OCI-LY7 (cell line): Measurements from ENCODE around the gene POGZ. TPM values are rescaled to one million over a fixed set of nuclear protein-coding genes. Genes with fewer than 3 reads are reported as not detected.

Source experiments
- BruUV-seq: library from RNA; stranded (reverse); fragments of 400-500 nt; replicated peaks from 2 replicates; lab custom pipeline; 2021; lab: Mats Ljungman, UMichigan
- CTCF ChIA-PET: fragments of 300-600 bp; sonication (Branson Sonifier 250); formaldehyde crosslinking; loops from one replicate; lab custom pipeline; 2022; ENCODE audit warnings: antibody characterized with exemption; ENCODE audit not compliant: unreplicated experiment; lab: Charles Lee
- POLR2A ChIA-PET: fragments of 300-600 bp; sonication (Branson Sonifier 250); formaldehyde crosslinking; loops from one replicate; lab custom pipeline; 2022; ENCODE audit warnings: antibody characterized with exemption; lab: Charles Lee
- DNase-seq: peaks from one replicate; pipeline ENCODE4 v3.0.0-alpha.2; 2015; ENCODE audit warnings: low spot score
- H2AFZ ChIP-seq: fragments of 200-600 bp; sonication (generic), shearing (Covaris generic); 2 replicates; pipeline ENCODE4 v1.6.1; 2014; ENCODE audit warnings: mild to moderate bottlenecking, antibody characterized with exemption, low read length, moderate library complexity
- H3K27ac ChIP-seq: fragments of 200-600 bp; sonication (generic); 2 replicates; pipeline ENCODE4 v1.5.1; 2014; ENCODE audit warnings: mixed run types, low read depth, mild to moderate bottlenecking, moderate library complexity, low read length, inconsistent platforms; ENCODE audit not compliant: poor library complexity, severe bottlenecking
- H3K36me3 ChIP-seq: fragments of 200-600 bp; sonication (generic); 2 replicates; pipeline ENCODE4 v1.6.1; 2014; ENCODE audit warnings: mild to moderate bottlenecking, antibody characterized with exemption, low read length, moderate library complexity, mixed read lengths; ENCODE audit not compliant: insufficient read depth
- H3K4me1 ChIP-seq: fragments of 200-600 bp; sonication (generic); 2 replicates; pipeline ENCODE4 v1.5.1; 2014; ENCODE audit warnings: mild to moderate bottlenecking, low read length; ENCODE audit not compliant: insufficient read depth, poor library complexity, severe bottlenecking
- H3K4me2 ChIP-seq: fragments of 200-600 bp; sonication (generic); 2 replicates; pipeline ENCODE4 v1.6.1; 2014; ENCODE audit warnings: mild to moderate bottlenecking, low read length
- H3K4me3 ChIP-seq: fragments of 200-600 bp; sonication (generic); 2 replicates; pipeline ENCODE4 v1.5.1; 2014; ENCODE audit warnings: mild to moderate bottlenecking, low read depth, low read length; ENCODE audit not compliant: poor library complexity, severe bottlenecking
- H3K79me2 ChIP-seq: fragments of 200-600 bp; sonication (generic); 2 replicates; pipeline ENCODE4 v1.6.1; 2016; ENCODE audit warnings: low read depth, mild to moderate bottlenecking, low read length, moderate library complexity, mixed read lengths; ENCODE audit not compliant: insufficient read depth
- H3K9me2 ChIP-seq: fragments of 200-600 bp; sonication (generic); 2 replicates; pipeline ENCODE4 v1.6.1; 2016; ENCODE audit warnings: mild to moderate bottlenecking, low read length, mixed read lengths; ENCODE audit not compliant: insufficient read depth
- H3K9me3 ChIP-seq: fragments of 200-600 bp; sonication (generic); 2 replicates; pipeline ENCODE4 v1.6.1; 2014; ENCODE audit warnings: mild to moderate bottlenecking, mixed run types, low read length, mixed read lengths
- H4K20me1 ChIP-seq: fragments of 200-600 bp; sonication (generic); 2 replicates; pipeline ENCODE4 v1.6.1; 2014; ENCODE audit warnings: mild to moderate bottlenecking, antibody characterized with exemption, low read length, moderate library complexity, mixed read lengths; ENCODE audit not compliant: insufficient read depth
- CTCF ChIP-seq: fragments of 200-600 bp; sonication (generic); conservative IDR thresholded peaks from 2 replicates; pipeline ENCODE4 v1.5.1; 2014; ENCODE audit warnings: mild to moderate bottlenecking, antibody characterized with exemption, low read length, moderate library complexity, mixed read lengths
- EZH2phosphoT487 ChIP-seq: fragments of 200-600 bp; sonication (generic); IDR thresholded peaks from 2 replicates; pipeline ENCODE4 v1.6.1; 2018; ENCODE audit warnings: low read depth, borderline replicate concordance, mild to moderate bottlenecking, mixed run types, antibody characterized with exemption, low read length, moderate library complexity, mixed read lengths
- intact Hi-C: fragments of 100-400 bp; cut with micrococcal nuclease; formaldehyde crosslinking; loops from one replicate; pipeline ENCODE4 v1.10.0; 2022; ENCODE audit not compliant: unreplicated experiment
- total RNA-seq, 2 experiments: library from RNA; depleted of rRNA in 1 of 2; stranded (reverse); fragments of >200 nt in 1 of 2; shearing (Covaris generic) in 1 of 2; gene quantifications; 2 replicates each; pipeline ENCODE4 v1.2.3, GENCODE V29; 2014 to 2022

The POGZ gene
- total RNA-seq, 2 experiments from 2014 or later: 47.7 to 118 TPM

- no peaks in the 10 kb centered on the region for H3K4me1 ChIP-seq
- H3K79me2 ChIP-seq: no peaks in the 10 kb centered on the region
- no peaks in the 10 kb centered on the region for H3K36me3 ChIP-seq
- intact Hi-C loops: no loop called here
- no peak for DNase-seq
- CTCF ChIA-PET: no interaction called here
- H3K9me3 ChIP-seq: no peaks in the 10 kb centered on the region
- no peaks in the 10 kb centered on the region for H4K20me1 ChIP-seq
- no peak overlapping the region for H3K4me3 ChIP-seq
- H3K4me2 ChIP-seq: no peak overlapping the region
- BruUV-seq: no TSS peak
- H3K27ac ChIP-seq: no peak overlapping the region
- H2AFZ ChIP-seq: no peak overlapping the region
- no peak for TF ChIP-seq EZH2phosphoT487
- TF ChIP-seq CTCF: no peak
- POLR2A ChIA-PET: interaction anchor here (0.9 to 1.1 kb wide), 2 partner anchors 27 to 968 kb away, joined by 3 read pairs; no protein-coding TSS in a partner anchor
- H3K9me2 ChIP-seq: no peaks in the 10 kb centered on the region
Measured at GRCh38 chr1:151499930-151500329, 40.6 kb upstream of the POGZ start.

GRCh38 chr1:151499365-151499764 is 40.1 kb upstream of the POGZ start:
- Histone ChIP-seq H3K36me3 (no peaks in the 10 kb centered on the region), H3K9me2 (no peaks in the 10 kb centered on the region), H3K27ac (no peak overlapping the region), H3K4me2 (no peak overlapping the region), H3K4me3 (no peak overlapping the region), H4K20me1 (no peaks in the 10 kb centered on the region), H3K9me3 (no peaks in the 10 kb centered on the region), H3K4me1 (no peaks in the 10 kb centered on the region), H3K79me2 (no peaks in the 10 kb centered on the region), H2AFZ (no peak overlapping the region)
- BruUV-seq: no TSS peak
- ChIA-PET POLR2A (no interaction called here), CTCF (no interaction called here)
- TF ChIP-seq EZH2phosphoT487: no peak
- no peak for TF ChIP-seq CTCF
- intact Hi-C loops: no loop called here
- no peak for DNase-seq

- Histone ChIP-seq H3K27ac (no peak overlapping the region), H3K4me1 (no peaks in the 10 kb centered on the region), H3K79me2 (no peaks in the 10 kb centered on the region), H3K4me3 (no peak overlapping the region), H3K4me2 (no peak overlapping the region), H2AFZ (no peak overlapping the region), H4K20me1 (no peaks in the 10 kb centered on the region), H3K9me3 (no peaks in the 10 kb centered on the region), H3K36me3 (no peaks in the 10 kb centered on the region), H3K9me2 (no peaks in the 10 kb centered on the region)
- intact Hi-C loops: no loop called here
- ChIA-PET CTCF (no interaction called here), POLR2A (interaction anchor here (0.5 to 1.1 kb wide), 4 partner anchors 9 to 351 kb away, joined by 3 to 7 read pairs (median 4); no protein-coding TSS in a partner anchor)
- DNase-seq: no peak
- BruUV-seq: no TSS peak
- TF ChIP-seq EZH2phosphoT487: no peak
- TF ChIP-seq CTCF: no peak
Measured at GRCh38 chr1:151495316-151495715, 36.0 kb upstream of the POGZ start.
